PFSK-1 (cell line): ENCODE measurements around the gene TFEC.

ENCODE experiments used
- FOXP2 ChIP-seq: optimal IDR thresholded peaks from 2 replicates; pipeline ENCODE3; 2011; ENCODE audit warnings: borderline replicate concordance, control low read depth, inconsistent platforms; ENCODE audit not compliant: insufficient read depth; ENCODE audit errors: extremely low read length, extremely low read depth
- POLR2AphosphoS5 ChIP-seq: IDR thresholded peaks from 2 replicates; pipeline ENCODE4 v1.6.1; 2012; ENCODE audit warnings: low read depth, mild to moderate bottlenecking, control low read depth, low read length, moderate library complexity
- SIN3A ChIP-seq: IDR thresholded peaks from 2 replicates; pipeline ENCODE4 v1.6.1; 2012; ENCODE audit warnings: mild to moderate bottlenecking, low read length, moderate library complexity, borderline replicate concordance; ENCODE audit not compliant: insufficient read depth
- TAF1 ChIP-seq: IDR thresholded peaks from 2 replicates; pipeline ENCODE4 v1.6.1; 2012; ENCODE audit warnings: low read length, control low read depth, borderline replicate concordance; ENCODE audit not compliant: insufficient read depth
- TF ChIP-seq, protein P1 (sequence below), 2 experiments: IDR thresholded peaks; 2 replicates each; pipeline versions ENCODE4 v1.6.1 to v1.8.0; 2011 to 2012; ENCODE audit warnings: low read depth in 2 of 2, low read length in 2 of 2, control low read depth in 1 of 2, inconsistent platforms in 1 of 2, mild to moderate bottlenecking in 1 of 2, moderate library complexity in 1 of 2; ENCODE audit not compliant: insufficient read depth in 1 of 2

The TFEC gene

DNA sequence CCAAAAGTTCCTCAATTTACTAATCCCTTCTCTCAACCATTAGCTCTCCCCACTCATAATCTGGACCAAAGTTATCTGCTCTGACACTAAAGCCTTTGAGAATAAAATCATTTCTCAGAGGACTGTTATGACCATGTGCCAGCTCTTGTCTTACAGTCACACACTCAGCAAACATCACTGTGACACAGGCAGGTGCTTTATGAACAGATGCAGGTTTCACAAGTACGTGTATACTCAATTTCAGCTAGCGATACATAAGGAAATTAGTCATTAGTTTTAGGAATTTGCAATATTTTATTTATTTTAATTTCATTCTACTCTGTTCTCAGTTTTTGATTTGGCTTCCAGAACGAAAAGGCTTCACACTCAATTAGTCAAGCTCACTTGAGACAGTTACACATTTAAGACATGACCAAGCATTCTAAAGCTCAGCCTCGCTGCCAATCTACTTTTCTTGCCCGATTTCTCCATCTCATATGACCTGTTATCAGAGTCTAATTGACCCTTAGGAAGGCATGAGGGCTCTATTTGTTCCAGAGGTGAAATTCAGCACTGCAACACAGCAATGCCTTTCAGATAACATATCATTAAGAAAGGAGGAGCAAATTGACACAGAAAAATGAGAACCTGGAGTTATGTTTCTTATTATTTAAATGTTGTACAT, 76.8 kb downstream of the TFEC start:
- TF ChIP-seq TAF1 (no peak), SIN3A (no peak), POLR2AphosphoS5 (no peak), FOXP2 (no peak)
- TF ChIP-seq, protein P1, sequence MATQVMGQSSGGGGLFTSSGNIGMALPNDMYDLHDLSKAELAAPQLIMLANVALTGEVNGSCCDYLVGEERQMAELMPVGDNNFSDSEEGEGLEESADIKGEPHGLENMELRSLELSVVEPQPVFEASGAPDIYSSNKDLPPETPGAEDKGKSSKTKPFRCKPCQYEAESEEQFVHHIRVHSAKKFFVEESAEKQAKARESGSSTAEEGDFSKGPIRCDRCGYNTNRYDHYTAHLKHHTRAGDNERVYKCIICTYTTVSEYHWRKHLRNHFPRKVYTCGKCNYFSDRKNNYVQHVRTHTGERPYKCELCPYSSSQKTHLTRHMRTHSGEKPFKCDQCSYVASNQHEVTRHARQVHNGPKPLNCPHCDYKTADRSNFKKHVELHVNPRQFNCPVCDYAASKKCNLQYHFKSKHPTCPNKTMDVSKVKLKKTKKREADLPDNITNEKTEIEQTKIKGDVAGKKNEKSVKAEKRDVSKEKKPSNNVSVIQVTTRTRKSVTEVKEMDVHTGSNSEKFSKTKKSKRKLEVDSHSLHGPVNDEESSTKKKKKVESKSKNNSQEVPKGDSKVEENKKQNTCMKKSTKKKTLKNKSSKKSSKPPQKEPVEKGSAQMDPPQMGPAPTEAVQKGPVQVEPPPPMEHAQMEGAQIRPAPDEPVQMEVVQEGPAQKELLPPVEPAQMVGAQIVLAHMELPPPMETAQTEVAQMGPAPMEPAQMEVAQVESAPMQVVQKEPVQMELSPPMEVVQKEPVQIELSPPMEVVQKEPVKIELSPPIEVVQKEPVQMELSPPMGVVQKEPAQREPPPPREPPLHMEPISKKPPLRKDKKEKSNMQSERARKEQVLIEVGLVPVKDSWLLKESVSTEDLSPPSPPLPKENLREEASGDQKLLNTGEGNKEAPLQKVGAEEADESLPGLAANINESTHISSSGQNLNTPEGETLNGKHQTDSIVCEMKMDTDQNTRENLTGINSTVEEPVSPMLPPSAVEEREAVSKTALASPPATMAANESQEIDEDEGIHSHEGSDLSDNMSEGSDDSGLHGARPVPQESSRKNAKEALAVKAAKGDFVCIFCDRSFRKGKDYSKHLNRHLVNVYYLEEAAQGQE (IDR thresholded peaks at IDR 0.05; ENCODE audit: insufficient read depth in 1 of 2, low read depth in 2 of 2, low read length in 2 of 2): no peak

DNA sequence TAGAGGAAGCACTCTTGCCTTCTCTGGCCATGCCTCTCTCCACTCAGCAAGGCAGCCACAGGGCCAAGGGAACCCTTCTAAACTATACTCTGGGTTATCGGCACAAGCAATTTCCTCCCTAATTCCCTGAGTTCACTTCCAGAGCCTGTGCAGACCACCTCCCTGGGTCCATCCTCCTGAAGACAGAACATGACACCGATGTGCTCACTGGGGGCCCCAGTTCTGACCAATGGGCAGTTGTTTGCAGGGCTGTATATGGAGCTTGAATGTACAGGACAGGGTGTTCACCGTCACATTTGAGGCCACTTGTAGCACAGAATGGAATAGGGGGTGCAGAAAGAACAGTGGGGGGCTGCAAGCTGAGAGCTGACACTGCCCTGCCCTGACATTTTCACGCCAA, 77.7 kb downstream of the TFEC start:
- TF ChIP-seq FOXP2 (no peak), TAF1 (no peak), SIN3A (no peak), POLR2AphosphoS5 (no peak)
- TF ChIP-seq, protein P1 (IDR thresholded peaks at IDR 0.05; ENCODE audit: insufficient read depth in 1 of 2, low read depth in 2 of 2, low read length in 2 of 2): no peak

DNA sequence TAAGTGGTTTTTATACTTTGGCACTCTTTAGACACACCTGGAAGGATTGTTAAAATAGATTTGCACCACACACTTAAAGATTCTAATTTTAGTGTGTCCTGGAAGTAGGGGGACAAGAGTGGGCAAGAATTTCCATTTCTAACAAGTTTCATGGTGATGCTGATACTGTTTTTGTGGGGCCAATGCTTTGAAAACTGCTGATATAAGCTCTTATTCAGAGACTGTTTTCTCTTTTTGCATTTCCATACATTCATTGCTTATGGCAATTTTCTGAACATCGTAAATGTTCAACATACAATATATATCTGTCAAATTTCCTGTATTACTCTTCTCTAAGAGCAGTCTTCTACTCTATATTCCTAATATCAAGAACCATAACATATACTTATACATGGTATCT, 79.0 kb downstream of the TFEC start:
- TF ChIP-seq FOXP2 (no peak), POLR2AphosphoS5 (no peak), SIN3A (no peak), TAF1 (no peak)
- TF ChIP-seq, protein P1 (IDR thresholded peaks at IDR 0.05; ENCODE audit: insufficient read depth in 1 of 2, low read depth in 2 of 2, low read length in 2 of 2): no peak

DNA sequence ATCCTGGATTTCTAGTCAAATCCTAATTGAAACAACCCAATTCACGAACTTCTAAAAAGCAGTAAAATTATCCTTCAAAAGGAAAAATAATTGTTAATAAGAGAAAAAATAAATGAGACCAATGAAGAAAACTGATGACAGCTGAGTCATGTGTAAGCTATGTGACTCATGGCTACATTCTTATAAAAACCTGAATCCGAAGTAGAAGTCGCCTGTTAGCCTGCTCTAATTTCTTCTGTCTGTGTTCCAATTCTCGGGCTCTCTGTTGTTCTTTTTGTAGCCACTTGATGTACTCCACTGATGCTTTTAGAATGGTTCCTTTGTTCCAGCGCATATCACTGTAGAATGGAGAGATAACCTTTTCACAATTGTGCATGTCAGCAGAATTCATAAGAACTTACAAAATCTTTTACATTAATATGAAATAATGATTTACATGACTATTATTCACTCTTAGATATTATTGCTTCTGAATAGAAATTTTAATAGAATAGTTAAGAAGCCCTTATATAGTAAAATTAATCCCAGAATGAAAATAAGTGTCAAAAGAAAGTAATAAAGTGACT, 88.8 kb downstream of the TFEC start:
- TF ChIP-seq SIN3A (no peak), POLR2AphosphoS5 (no peak), FOXP2 (no peak)

DNA sequence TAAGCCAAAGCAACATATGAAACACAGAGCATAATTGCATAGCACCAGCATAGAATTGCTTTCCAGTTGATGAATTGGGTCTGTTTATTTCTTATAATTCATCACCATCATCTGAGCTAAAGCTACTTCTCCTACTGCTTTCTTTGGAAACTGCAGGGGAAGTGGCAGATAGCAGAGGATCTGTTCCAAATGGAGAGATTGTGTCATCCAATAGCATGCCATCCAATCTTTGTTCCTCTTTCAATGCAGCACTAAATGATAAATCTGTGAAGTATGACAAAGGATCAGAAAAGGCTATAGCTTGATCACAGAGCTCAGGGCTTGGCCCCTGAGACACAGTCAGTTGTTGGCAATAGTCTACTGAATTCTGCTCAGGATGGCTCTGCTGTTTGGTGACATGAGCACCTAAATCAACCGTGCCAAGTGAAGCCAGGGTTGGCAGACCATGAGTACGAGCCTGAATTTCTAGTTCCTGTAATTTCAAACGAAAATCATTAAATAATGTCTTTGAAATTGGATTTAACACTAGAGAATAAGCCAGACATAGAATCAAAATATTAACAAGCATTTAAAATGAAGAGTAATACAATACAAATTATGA, 90.0 kb downstream of the TFEC start:
- TF ChIP-seq FOXP2: no peak
- TF ChIP-seq POLR2AphosphoS5: no peak
- TF ChIP-seq SIN3A: no peak
- TF ChIP-seq TAF1: no peak
- TF ChIP-seq, protein P1 (IDR thresholded peaks at IDR 0.05; ENCODE audit: insufficient read depth in 1 of 2, low read depth in 2 of 2, low read length in 2 of 2): no peak
